Liver (tissue), 9 donors: ENCODE data around the gene ARGLU1. TPM values are rescaled to one million over a fixed set of nuclear protein-coding genes. Genes with fewer than 3 reads are reported as not detected.

ENCODE experiments used
- DNase-seq: peaks from one replicate; pipeline ENCODE4 v3.0.0-alpha.2; 2017; ENCODE audit warnings: low spot score
- H3K27ac ChIP-seq, 2 donors: one replicate each; pipeline ENCODE4 v1.7.0; 2013; ENCODE audit warnings: inconsistent platforms in 2 of 2, low read length in 2 of 2, control low read depth in 1 of 2, low read depth in 1 of 2, mild to moderate bottlenecking in 1 of 2
- H3K27me3 ChIP-seq, 4 donors: one replicate each; pipeline versions ENCODE4 v1.6.1 to v1.7.0; 2013; ENCODE audit warnings: low read length in 3 of 4, inconsistent platforms in 1 of 4, mild to moderate bottlenecking in 1 of 4, moderate library complexity in 1 of 4; ENCODE audit not compliant: control insufficient read depth in 4 of 4, insufficient read depth in 4 of 4
- H3K36me3 ChIP-seq, 4 donors: one replicate each; pipeline versions ENCODE4 v1.6.1 to v1.7.0; 2013; ENCODE audit warnings: low read length in 3 of 4, mild to moderate bottlenecking in 3 of 4, low read depth in 1 of 4, moderate library complexity in 1 of 4; ENCODE audit not compliant: control insufficient read depth in 4 of 4, insufficient read depth in 3 of 4
- H3K4me1 ChIP-seq, 4 donors: one replicate each; pipeline versions ENCODE4 v1.6.1 to v1.7.0; 2013; ENCODE audit warnings: low read length in 3 of 4, mild to moderate bottlenecking in 3 of 4, moderate library complexity in 1 of 4; ENCODE audit not compliant: control insufficient read depth in 4 of 4, insufficient read depth in 4 of 4
- H3K4me3 ChIP-seq, 3 donors: one replicate each; pipeline versions ENCODE4 v1.6.1 to v1.7.0; 2013; ENCODE audit warnings: low read length in 3 of 3, control low read depth in 1 of 3, low read depth in 1 of 3, mild to moderate bottlenecking in 1 of 3
- H3K9ac ChIP-seq, 2 donors: one replicate each; pipeline ENCODE4 v1.7.0; 2013; ENCODE audit warnings: low read length in 2 of 2, mild to moderate bottlenecking in 2 of 2, moderate library complexity in 2 of 2, control low read depth in 1 of 2, low read depth in 1 of 2
- H3K9me3 ChIP-seq, 4 donors: one replicate each; pipeline versions ENCODE4 v1.6.1 to v1.7.0; 2013; ENCODE audit warnings: low read length in 3 of 4; ENCODE audit not compliant: control insufficient read depth in 4 of 4
- CTCF ChIP-seq: fragments of 150-350 bp; IDR thresholded peaks from 2 replicates; pipeline ENCODE4 v1.5.1; 2017; ENCODE audit warnings: improper control_type of control experiment, low read depth, low read length; ENCODE audit not compliant: missing input control
- HNF4A ChIP-seq, 2 donors: conservative IDR thresholded peaks; 2 replicates each; pipeline ENCODE4 v1.6.1; 2016; ENCODE audit warnings: antibody characterized with exemption in 2 of 2, mild to moderate bottlenecking in 2 of 2
- HNF4G ChIP-seq: IDR thresholded peaks from 2 replicates; pipeline ENCODE4 v1.6.1; 2016; ENCODE audit warnings: antibody characterized with exemption
- JUND ChIP-seq, 2 donors: IDR thresholded peaks; 2 replicates each; pipeline ENCODE4 v1.6.1; 2016; ENCODE audit warnings: antibody characterized with exemption in 2 of 2
- MAX ChIP-seq: IDR thresholded peaks from 2 replicates; pipeline ENCODE4 v1.6.1; 2016; ENCODE audit warnings: antibody characterized with exemption
- NR2F2 ChIP-seq: IDR thresholded peaks from 2 replicates; pipeline ENCODE4 v1.6.1; 2016; ENCODE audit warnings: antibody characterized with exemption
- RAD21 ChIP-seq, 2 donors: IDR thresholded peaks; 2 replicates each; pipeline ENCODE4 v1.6.1; 2016; ENCODE audit warnings: antibody characterized with exemption in 2 of 2, mild to moderate bottlenecking in 2 of 2
- REST ChIP-seq: IDR thresholded peaks from 2 replicates; pipeline ENCODE4 v1.6.1; 2016; ENCODE audit warnings: antibody characterized with exemption, mild to moderate bottlenecking
- SP1 ChIP-seq: IDR thresholded peaks from 2 replicates; pipeline ENCODE4 v1.6.1; 2018; ENCODE audit warnings: antibody characterized with exemption, mild to moderate bottlenecking
- YY1 ChIP-seq: IDR thresholded peaks from 2 replicates; pipeline ENCODE4 v1.6.1; 2016; ENCODE audit warnings: antibody characterized with exemption, mild to moderate bottlenecking
- ZBTB33 ChIP-seq: IDR thresholded peaks from 2 replicates; pipeline ENCODE4 v1.6.1; 2016; ENCODE audit warnings: antibody characterized with exemption
- WGBS: extraction: QIAGEN DNeasy Blood & Tissue Kit; methylation state at CpG from one replicate; pipeline ENCODE4 v1.1.7; 2013; 5-methylcytosine and 5-hydroxymethylcytosine counted together
- polyA plus RNA-seq, 2 donors: library from polyadenylated mRNA; stranded (reverse) in 1 of 2; unstranded in 1 of 2; fragments of 200-250 nt in 1 of 2; fragments of >200 nt in 1 of 2; fragmentation: Nextera tagmentation in 1 of 2; extraction: Ambion mirVana in 1 of 2; gene quantifications; one replicate each; pipeline versions ENCODE4 v1.2.1 to v1.2.3, GENCODE V29; 2013 to 2015
- total RNA-seq, 2 donors: library from RNA; depleted of rRNA; stranded (reverse); fragments of >200 nt; gene quantifications; one replicate each; pipeline ENCODE4 v1.2.3, GENCODE V29; 2014
- donor health status: healthy.
- donor health status: healthy.
- donor health status: healthy.
- donor health status: healthy.
- donor health status: healthy.

The ARGLU1 gene
- total and polyA plus RNA-seq, 4 donors: 16.7 to 50.8 (median 30.1) TPM

- Histone ChIP-seq H3K27me3 (no peaks in the 10 kb centered on the region), H3K4me3 (no peak overlapping the region), H3K36me3 (no peaks in the 10 kb centered on the region), H3K27ac (no peak overlapping the region), H3K9me3 (no peaks in the 10 kb centered on the region), H3K9ac (no peak overlapping the region), H3K4me1 (no peaks in the 10 kb centered on the region)
- TF ChIP-seq JUND (IDR thresholded peaks at IDR 0.05): no peak
- TF ChIP-seq NR2F2: no peak
- TF ChIP-seq CTCF: no peak
- TF ChIP-seq HNF4G: no peak
- 83% methylated on average over 5 of the region's 5 CpGs for WGBS
- DNase-seq: no peak
These were observed 29.2 kb upstream of the ARGLU1 start for GRCh38 chr13:106597186-106597585.

- no peak for DNase-seq
- H3K36me3 ChIP-seq: no peaks in the 10 kb centered on the region
- no peaks in the 10 kb centered on the region for H3K9me3 ChIP-seq
- no peak overlapping the region for H3K27ac ChIP-seq
- no peak for TF ChIP-seq HNF4A (conservative IDR thresholded peaks at IDR 0.05)
- TF ChIP-seq ZBTB33: no peak
- no peak for TF ChIP-seq MAX
- no peak for TF ChIP-seq HNF4G
- TF ChIP-seq YY1: no peak
- no peak for TF ChIP-seq CTCF
- no peak for TF ChIP-seq SP1
- no peak for TF ChIP-seq JUND (IDR thresholded peaks at IDR 0.05)
- no peak for TF ChIP-seq RAD21 (IDR thresholded peaks at IDR 0.05)
- no peak for TF ChIP-seq REST
- TF ChIP-seq NR2F2: no peak
- no peak overlapping the region for H3K4me3 ChIP-seq
- H3K27me3 ChIP-seq: no peaks in the 10 kb centered on the region
- H3K4me1 ChIP-seq: no peaks in the 10 kb centered on the region
- no peak overlapping the region for H3K9ac ChIP-seq
- 93% methylated on average over 10 of the region's 10 CpGs for WGBS
These were observed 28.5 kb upstream of the ARGLU1 start for GRCh38 chr13:106596275-106596937.
